CD4-positive, alpha-beta T cell treated with Interleukin-4 for 1 hour (primary cell): ENCODE results near the gene ZNF691.
"Not testable (repeated sequence)": the region's sequence is repeated elsewhere in the genome, so short reads cannot be mapped to it uniquely, and the experiment has no call there.

Source experiments
- DNase-seq, 2 donors: peaks; one replicate each; pipeline ENCODE4 v3.0.0-alpha.2; 2020 to 2022

Gene ZNF691

DNA sequence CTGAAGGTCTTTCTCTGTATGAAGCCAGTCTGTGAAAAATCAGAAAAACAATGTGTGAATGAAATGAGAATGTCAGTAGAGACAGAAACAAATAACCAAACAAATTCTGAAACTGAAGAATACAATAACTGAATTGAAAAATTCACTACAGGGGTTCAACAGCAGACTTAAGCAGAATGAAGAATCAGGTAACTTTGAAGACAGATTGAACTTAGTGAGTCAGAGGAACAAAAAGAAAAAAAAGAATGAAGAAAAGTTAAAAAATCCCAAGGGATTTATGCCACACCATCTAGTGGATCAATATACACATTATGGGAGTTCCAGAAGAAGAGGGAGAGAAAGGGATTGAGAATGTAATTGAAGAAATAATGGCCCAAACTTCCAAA lies 14.6 kb downstream of the ZNF691 start:
- DNase-seq: no peak

DNA sequence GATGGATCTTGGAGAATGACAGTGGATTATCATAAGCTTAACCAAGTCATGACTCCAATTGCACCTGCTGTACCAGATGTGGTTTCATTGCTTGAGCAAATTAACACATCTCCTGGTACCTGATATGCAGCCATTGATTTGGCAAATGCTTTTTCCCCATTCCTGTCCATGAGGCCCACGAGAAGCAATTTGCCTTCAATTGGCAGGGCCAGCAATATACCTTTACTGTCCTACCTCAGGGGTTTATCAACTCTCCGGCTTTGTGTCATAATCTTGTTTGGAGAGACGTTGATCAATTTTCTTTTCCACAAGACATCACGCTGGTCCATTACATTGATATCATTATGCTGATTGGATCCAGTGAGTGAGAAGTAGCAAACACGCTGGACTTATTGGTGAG lies 20.1 kb downstream of the ZNF691 start:
- no peak for DNase-seq

DNA sequence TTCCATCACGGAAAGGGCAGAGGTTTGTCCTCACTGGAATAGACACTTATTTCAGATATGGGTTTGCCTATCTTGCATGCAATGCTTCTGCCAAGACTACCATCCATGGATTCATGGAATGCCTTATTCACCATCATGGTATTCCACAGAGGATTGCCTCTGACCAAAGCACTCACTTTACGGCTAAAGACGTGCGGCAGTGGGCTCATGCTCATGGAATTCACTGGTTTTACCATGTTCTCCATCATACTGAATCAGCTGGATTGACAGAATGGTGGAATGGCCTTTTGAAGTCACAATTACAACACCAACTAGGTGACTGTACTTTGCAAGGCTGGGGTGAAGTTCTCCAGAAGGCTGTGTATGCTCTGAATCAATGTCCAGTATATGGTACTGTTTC lies 22.1 kb downstream of the ZNF691 start:
- not testable (repeated sequence) for DNase-seq

DNA sequence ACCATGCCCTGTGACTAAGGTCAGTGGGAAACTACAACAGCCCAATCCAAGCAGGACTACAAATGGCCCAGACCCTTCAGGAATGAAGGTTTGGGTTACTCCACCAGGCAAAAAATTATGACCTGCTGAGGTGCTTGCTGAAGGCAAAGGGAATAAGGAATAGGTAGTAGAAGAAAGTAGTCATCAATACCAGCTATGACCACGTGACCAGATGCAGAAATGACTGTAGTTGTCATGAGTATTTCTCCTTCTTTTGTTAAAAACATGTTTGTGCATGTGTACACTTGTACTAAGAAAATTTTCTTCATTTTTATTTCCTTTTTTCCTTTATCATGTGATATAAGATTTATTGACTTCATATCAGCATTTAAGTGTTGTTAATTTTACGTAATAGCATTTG lies 22.8 kb downstream of the ZNF691 start:
- DNase-seq: not testable (repeated sequence)

DNA sequence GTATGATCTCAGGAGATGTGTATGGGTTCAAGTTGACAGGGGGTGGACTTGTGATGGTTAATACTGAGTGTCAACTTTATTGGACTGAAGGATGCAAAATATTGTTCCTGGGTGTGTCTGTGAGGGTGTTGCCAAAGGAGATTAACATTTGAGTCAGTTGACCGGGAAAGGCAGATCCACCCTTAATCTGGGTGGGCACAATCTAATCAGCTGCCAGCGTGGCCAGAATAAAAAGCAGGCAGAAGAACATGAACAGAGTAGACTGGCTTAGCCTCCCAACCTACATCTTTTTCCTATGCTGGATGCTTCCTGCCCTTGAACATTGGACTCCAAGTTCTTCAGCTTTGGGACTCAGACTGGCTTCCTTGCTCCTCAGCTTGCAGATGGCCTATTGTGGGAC lies 23.3 kb downstream of the ZNF691 start:
- not testable (repeated sequence) for DNase-seq

DNA sequence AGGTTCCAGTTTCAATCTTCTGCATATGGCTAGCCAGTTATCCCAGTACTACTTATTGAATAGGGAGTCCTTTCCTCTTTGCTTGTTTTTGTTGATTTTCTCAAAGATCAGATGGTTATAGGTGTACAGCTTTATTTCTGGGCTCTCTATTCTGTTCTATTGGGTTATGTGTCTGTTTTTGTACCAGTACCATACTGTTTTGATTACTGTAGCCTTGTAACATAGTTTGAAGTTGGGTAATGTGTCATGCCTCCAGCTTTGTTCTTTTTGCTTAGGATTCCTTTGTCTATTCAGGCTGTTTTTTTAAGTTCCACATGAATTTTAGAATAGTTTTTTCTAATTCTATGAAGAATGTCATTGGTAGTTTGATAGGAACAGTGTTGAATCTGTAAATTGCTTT lies 26.7 kb downstream of the ZNF691 start:
- DNase-seq: not testable (repeated sequence)

DNA sequence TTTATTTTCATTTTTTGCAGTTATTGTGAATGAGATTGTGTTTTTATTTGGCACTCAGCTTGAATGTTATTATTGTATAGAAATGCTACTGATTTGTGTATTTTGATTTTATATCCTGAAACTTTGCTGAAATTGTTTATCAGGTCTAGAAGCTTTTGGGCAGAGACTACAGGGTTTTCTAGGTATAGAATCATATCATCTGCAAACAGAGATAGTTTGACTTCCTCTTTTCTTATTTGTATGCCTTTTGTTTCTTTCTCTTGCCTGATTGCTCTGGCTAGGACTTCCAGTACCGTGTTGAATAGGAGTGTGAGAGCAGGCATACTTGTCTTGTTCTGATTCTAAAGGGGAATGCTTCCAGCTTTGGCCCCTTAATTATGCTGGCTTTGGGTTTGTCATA lies 27.3 kb downstream of the ZNF691 start:
- DNase-seq: no peak

DNA sequence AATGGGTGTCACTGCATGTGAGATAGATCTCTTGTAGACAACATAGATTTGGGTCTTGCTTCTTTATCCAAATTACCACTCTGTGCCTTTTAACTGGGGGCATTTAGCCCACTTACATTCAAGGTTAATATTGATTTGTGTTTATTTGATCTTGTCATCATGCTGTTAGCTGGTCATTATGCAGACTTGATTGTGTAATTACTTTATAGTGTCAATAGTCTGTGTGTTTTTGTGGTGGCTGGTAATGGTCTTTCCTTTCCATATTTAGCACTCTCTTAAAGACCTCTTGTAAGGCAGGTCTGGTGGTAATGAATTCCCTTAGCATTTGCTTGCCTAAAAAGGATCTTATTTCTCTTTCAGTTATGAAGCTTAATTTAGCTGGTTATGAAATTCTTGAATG lies 29.6 kb downstream of the ZNF691 start:
- no peak for DNase-seq

DNA sequence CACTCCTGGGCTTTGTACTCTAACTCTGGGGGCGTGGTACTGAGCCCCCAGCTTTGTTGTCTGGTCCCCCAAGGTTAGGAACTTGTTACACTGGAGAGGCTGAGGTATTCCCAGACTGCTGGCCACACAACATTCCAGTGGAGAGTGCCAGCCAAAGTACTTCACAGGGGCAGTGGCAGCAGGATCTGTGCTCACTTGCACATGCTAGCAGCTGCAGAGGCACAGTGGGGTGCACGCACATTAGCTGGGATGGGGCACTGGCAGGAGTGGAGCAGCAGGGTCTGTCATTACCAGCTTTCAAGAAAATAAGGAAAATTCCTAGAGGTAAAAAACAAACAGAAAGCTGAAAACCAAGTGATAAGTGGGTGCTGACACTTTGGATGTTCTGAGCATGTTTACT lies 31.0 kb downstream of the ZNF691 start:
- DNase-seq: no peak

DNA sequence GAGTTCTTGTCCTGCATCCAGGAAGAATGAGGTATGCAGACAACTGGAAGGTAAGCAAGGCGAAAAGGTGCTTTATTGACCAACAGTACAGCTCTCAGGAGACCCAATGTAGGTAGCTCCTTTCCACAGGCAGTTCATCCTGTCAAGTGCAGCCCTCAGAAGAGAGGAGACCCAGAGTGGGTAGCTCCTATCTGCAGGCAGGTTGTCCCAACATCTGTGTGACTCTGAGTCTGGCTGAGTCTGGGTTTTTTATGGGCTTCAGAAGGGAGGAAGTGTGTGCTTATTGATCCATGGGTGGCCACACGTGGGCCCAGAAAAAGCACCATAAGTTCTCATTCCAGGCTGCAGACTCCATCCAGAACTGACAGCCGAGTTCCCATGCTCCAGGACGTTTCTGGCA lies 34.0 kb downstream of the ZNF691 start:
- DNase-seq: no peak

DNA sequence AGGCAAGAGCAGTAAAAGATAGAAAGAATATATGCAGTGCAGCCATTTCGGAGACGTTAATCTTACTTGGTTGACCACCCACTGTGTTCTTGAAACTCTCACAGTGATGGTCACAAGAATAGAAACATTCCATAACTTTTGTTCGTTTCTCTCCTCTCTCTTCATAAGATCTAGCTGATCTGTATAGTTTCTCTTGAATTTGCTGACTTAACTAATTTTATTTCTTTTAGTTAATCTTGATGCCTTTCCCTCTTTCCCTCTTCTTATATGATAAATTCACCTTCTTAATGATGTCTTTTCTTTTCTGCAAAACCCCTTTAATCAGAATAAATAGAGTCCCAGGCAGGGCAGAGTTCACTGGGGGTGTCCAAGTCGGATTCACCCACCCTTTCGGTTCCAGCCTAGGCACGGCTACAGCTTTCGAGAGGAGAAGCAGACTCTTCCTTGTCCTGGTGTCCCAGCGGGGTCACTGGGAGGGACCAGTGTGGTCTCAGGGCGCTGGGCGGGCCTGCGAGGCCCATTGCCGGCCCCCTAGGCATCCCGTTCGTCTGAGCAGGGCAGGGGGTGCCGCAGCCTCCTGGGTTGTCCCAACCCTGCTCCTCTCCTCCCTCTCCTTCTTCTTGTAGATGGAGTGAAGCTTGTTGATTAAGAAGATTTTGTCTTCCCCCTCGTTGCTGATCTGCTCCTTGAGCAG lies 39.8 kb downstream of the ZNF691 start:
- no peak for DNase-seq

DNA sequence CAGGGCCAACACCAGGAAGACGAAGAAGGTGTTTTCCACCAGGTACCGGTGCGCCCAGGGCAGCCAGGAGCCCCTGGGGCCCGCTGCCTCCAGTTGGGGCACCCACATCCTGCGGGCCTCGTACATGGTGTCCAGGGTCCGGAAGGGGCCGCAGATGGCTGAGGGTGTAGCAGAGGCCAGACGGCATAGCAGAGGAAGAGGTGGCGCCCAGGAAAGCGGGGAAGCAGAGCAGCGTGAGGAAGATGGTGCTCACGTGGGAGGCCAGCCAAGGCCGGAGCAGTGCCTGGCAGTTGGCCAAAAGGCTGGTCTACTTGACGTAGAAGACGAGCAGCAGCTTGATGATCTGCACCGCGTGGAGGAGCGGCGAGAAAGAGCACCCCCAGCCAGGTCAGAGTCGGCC lies 40.4 kb downstream of the ZNF691 start:
- DNase-seq: no peak

DNA sequence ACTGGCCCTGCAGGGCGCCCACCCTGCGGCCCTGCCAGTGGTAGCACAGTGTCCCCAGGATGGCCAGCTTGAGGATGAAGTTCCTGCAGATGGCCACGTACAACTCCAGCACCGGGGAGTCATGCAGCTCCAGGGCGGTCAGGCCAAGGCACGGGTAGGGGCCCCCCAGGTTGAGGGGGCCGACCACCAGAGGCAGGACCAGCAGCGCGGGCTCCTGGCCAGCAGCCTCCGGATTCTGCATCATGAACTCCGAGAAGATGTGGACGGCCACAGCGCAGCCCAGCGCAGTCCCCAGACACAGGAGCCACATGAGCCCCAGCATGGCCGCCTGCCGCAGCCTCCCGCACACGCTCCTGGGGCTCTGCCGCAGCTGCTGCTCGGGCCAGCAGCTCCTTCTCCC lies 41.0 kb downstream of the ZNF691 start:
- DNase-seq: no peak

DNA sequence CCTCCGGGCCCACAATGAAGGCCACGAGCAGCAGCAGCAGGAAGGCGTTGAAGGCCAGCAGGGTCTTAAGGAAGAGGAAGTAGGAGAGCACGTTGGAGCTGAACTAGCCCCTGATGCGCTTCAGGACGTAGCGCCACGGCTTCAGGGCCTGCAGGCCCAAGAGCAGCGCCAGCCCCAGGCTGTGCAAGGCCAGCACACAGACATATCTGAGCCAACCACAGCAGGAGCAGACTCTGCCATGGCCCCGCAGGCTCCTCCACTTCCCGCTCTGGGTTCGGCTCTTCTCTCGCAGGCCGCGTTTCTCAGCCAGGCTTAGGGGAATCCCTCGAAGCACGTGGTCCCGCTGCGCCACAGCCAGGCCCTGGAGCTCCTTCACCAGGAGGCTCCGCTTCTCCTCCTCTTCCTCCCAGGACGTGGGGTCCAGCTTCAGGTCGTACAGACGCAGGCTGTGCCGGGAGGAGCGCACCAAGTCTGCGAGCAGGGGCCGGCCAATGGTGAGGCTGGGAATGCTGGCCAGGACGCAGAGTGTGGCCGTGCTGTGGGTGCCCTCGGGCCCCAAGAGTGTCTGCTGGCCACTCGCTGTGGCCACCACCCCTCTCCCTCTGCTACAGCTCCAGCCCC lies 41.7 kb downstream of the ZNF691 start:
- DNase-seq: no peak

DNA sequence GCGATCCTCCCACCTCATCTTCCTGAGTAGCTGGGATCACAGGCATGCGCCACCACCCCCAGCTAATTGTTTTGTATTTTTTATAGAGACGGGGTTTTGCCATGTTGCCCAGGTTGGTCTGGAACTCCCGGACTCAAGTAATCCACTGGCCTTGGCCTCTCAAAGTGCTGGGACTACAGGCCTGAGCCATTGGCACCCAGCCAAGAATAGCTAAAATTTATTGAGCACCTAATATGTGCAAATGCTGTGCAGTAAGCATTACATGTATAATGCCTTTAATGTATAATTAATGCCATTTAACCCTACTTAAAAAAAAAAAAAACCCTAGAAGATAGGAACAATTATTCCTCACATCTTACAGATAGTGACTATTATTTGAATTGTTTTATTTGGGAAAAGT lies 42.9 kb downstream of the ZNF691 start:
- DNase-seq: no peak

DNA sequence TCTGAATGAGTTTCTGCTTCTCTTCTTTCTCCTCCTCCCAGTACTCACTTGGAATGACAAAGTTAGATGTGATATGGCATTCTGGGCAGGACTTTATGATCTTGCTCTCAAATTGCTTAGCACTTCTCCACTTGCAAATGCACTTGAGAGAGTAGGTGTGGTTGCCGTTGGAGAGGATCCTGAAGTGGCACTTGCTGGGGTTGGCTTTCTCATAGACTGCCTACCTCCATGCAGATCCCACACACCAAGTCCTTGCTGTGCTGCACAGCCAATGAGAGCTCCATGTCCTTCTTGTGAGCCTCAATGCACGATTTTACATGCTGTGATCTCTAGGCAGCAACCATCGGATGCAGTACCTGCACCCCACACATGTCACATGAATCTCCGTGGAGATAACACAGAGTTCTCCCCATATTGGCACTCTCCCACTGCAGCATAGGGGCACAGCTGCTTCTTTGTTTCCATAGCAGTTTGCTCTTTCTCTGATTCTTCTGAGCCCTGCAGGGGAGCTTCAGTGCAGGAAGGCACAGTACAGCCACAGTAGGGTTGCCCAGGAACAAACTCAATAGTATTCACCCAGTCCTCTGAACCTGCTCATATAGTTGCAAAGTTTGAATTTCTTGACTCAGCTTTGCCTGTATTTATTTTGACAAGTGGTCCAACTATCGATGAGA lies 45.2 kb downstream of the ZNF691 start:
- no peak for DNase-seq

DNA sequence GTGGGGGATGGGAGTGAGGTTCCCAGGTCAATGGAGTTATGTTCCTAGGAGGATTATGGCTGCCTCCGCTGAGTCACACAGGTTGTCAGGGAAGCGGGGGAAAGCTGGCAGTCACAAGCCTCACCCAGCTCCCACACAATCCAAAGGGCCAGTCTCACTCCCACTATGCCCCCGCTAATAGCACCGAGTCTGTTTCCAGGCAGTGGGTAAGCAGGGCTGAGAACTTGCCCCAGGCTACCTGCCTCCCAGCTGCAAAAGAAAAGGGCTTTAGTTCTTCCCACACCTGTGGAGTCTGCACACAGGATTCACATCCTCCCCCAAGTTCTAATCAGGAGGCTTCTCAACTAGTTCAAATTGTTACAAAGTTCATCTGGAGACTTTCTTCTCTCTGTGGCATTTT lies 53.5 kb downstream of the ZNF691 start:
- not testable (repeated sequence) for DNase-seq
